Effector memory CD8-positive, alpha-beta T cell (primary cell): ENCODE measurements around the gene MCCC2.
"Not testable (repeated sequence)": the region's sequence is repeated elsewhere in the genome, so short reads cannot be mapped to it uniquely, and the experiment has no call there.

Experiments used
- ATAC-seq: fragments of 150-1000 bp; cut with Tn5 transposase; replicated peaks from 2 replicates; pipeline ENCODE4 v1.10.0; 2021; ENCODE audit warnings: mild to moderate bottlenecking, moderate library complexity
- DNase-seq, 3 experiments: peaks; one replicate each; pipeline ENCODE4 v3.0.0; 2021
- H3K27ac Mint-ChIP-seq, 2 donors: one replicate each; pipeline ENCODE4 v1.8.0; 2022; ENCODE audit warnings: mild to moderate bottlenecking in 2 of 2, mixed read lengths in 2 of 2, moderate library complexity in 2 of 2
- H3K27me3 Mint-ChIP-seq, 2 donors: one replicate each; pipeline ENCODE4 v1.8.0; 2022; ENCODE audit warnings: mixed read lengths in 2 of 2
- H3K36me3 Mint-ChIP-seq: one replicate; pipeline ENCODE4 v1.8.0; 2022; ENCODE audit warnings: mild to moderate bottlenecking, moderate library complexity, mixed read lengths; ENCODE audit not compliant: insufficient read depth
- H3K4me1 Mint-ChIP-seq, 2 donors: one replicate each; pipeline ENCODE4 v1.8.0; 2022; ENCODE audit warnings: low read depth in 2 of 2, mixed read lengths in 2 of 2
- H3K4me3 Mint-ChIP-seq, 2 donors: one replicate each; pipeline ENCODE4 v1.8.0; 2022; ENCODE audit warnings: mild to moderate bottlenecking in 2 of 2, mixed read lengths in 2 of 2, moderate library complexity in 2 of 2
- H3K9me3 Mint-ChIP-seq, 2 donors: one replicate each; pipeline ENCODE4 v1.8.0; 2022; ENCODE audit warnings: mixed read lengths in 2 of 2

The MCCC2 gene

GRCh38 chr5:71652803-71653543, 65.8 kb downstream of the MCCC2 start:
- Mint-ChIP-seq H3K9me3 (no peaks in the 10 kb centered on the region), H3K36me3 (peaks cover 62% of the 10 kb centered on the region), H3K27ac (no peak overlapping the region), H3K27me3 (no peaks in the 10 kb centered on the region), H3K4me1 (peaks cover 0 to 2% of the 10 kb centered on the region in 2 donors), H3K4me3 (no peak overlapping the region)
- ATAC-seq (no peak), DNase-seq (no peak)

GRCh38 chr5:71658916-71659662, 71.9 kb downstream of the MCCC2 start:
- H3K4me1 Mint-ChIP-seq, result no peaks in the 10 kb centered on the region
- no peak for DNase-seq
- H3K27me3 Mint-ChIP-seq, result no peaks in the 10 kb centered on the region
- H3K4me3 Mint-ChIP-seq, result no peak overlapping the region
- no peak for ATAC-seq
- no peak overlapping the region for H3K27ac Mint-ChIP-seq
- H3K36me3 Mint-ChIP-seq, result peaks cover 27% of the 10 kb centered on the region
- no peaks in the 10 kb centered on the region for H3K9me3 Mint-ChIP-seq

- H3K27ac Mint-ChIP-seq, result no peak overlapping the region
- H3K4me3 Mint-ChIP-seq, result no peak overlapping the region
- H3K9me3 Mint-ChIP-seq, result no peaks in the 10 kb centered on the region
- peaks cover 4% of the 10 kb centered on the region for H3K36me3 Mint-ChIP-seq
- H3K4me1 Mint-ChIP-seq, result no peaks in the 10 kb centered on the region
- ATAC-seq, result no peak
- H3K27me3 Mint-ChIP-seq, result no peaks in the 10 kb centered on the region
- DNase-seq, result no peak
These were observed 75.2 kb downstream of the MCCC2 start for GRCh38 chr5:71662381-71662780.

GRCh38 chr5:71663191-71663969, 76.2 kb downstream of the MCCC2 start:
- Mint-ChIP-seq H3K27me3 (peaks cover 0 to 7% of the 10 kb centered on the region in 2 donors), H3K4me3 (no peak overlapping the region), H3K4me1 (no peaks in the 10 kb centered on the region), H3K36me3 (no peaks in the 10 kb centered on the region), H3K27ac (no peak overlapping the region), H3K9me3 (no peaks in the 10 kb centered on the region)
- ATAC-seq (no peak), DNase-seq (no peak)

GRCh38 chr5:71664615-71665014, 77.5 kb downstream of the MCCC2 start:
- ATAC-seq, H3K4me1 Mint-ChIP-seq, DNase-seq, H3K27ac Mint-ChIP-seq, H3K9me3 Mint-ChIP-seq, H3K36me3 Mint-ChIP-seq, H3K27me3 Mint-ChIP-seq, H3K4me3 Mint-ChIP-seq: not testable (repeated sequence)

GRCh38 chr5:71666321-71666720, 79.2 kb downstream of the MCCC2 start:
- ATAC-seq (no peak), DNase-seq (no peak)
- Mint-ChIP-seq H3K27ac (no peak overlapping the region), H3K4me3 (no peak overlapping the region), H3K4me1 (no peaks in the 10 kb centered on the region), H3K36me3 (no peaks in the 10 kb centered on the region), H3K27me3 (peaks cover 0 to 13% of the 10 kb centered on the region in 2 donors), H3K9me3 (no peaks in the 10 kb centered on the region)

GRCh38 chr5:71677977-71678376, 90.8 kb downstream of the MCCC2 start:
- ATAC-seq (no peak), DNase-seq (no peak)
- Mint-ChIP-seq H3K4me1 (no peaks in the 10 kb centered on the region), H3K27ac (no peak overlapping the region), H3K36me3 (no peaks in the 10 kb centered on the region), H3K9me3 (peaks cover 0 to 1% of the 10 kb centered on the region in 2 donors), H3K27me3 (peaks cover 52 to 53% of the 10 kb centered on the region in 2 donors), H3K4me3 (no peak overlapping the region)

GRCh38 chr5:71679714-71680113, 92.6 kb downstream of the MCCC2 start:
- Mint-ChIP-seq H3K9me3 (peaks cover 0 to 1% of the 10 kb centered on the region in 2 donors), H3K27me3 (peaks cover 62 to 68% of the 10 kb centered on the region in 2 donors), H3K4me3 (no peak overlapping the region), H3K4me1 (no peaks in the 10 kb centered on the region), H3K36me3 (no peaks in the 10 kb centered on the region), H3K27ac (no peak overlapping the region)
- ATAC-seq, result no peak
- no peak for DNase-seq

GRCh38 chr5:71680510-71680909, 93.4 kb downstream of the MCCC2 start:
- no peak overlapping the region for H3K4me3 Mint-ChIP-seq
- peaks cover 0 to 5% of the 10 kb centered on the region in 2 donors for H3K9me3 Mint-ChIP-seq
- H3K4me1 Mint-ChIP-seq, result no peaks in the 10 kb centered on the region
- ATAC-seq (no peak), DNase-seq (no peak)
- peaks cover 67 to 73% of the 10 kb centered on the region in 2 donors for H3K27me3 Mint-ChIP-seq
- no peak overlapping the region for H3K27ac Mint-ChIP-seq
- H3K36me3 Mint-ChIP-seq, result no peaks in the 10 kb centered on the region

GRCh38 chr5:71681296-71681695, 94.2 kb downstream of the MCCC2 start:
- Mint-ChIP-seq H3K27me3 (peaks cover 69 to 73% of the 10 kb centered on the region in 2 donors), H3K4me1 (no peaks in the 10 kb centered on the region), H3K9me3 (peaks cover 0 to 12% of the 10 kb centered on the region in 2 donors), H3K4me3 (no peak overlapping the region), H3K36me3 (no peaks in the 10 kb centered on the region), H3K27ac (no peak overlapping the region)
- no peak for ATAC-seq
- no peak for DNase-seq

- DNase-seq (no peak), ATAC-seq (no peak)
- no peak overlapping the region for H3K27ac Mint-ChIP-seq
- H3K27me3 Mint-ChIP-seq, result peaks cover 72 to 80% of the 10 kb centered on the region in 2 donors
- no peaks in the 10 kb centered on the region for H3K4me1 Mint-ChIP-seq
- H3K36me3 Mint-ChIP-seq, result no peaks in the 10 kb centered on the region
- no peak overlapping the region for H3K4me3 Mint-ChIP-seq
- peaks cover 0 to 12% of the 10 kb centered on the region in 2 donors for H3K9me3 Mint-ChIP-seq
These were observed 97.2 kb downstream of the MCCC2 start for GRCh38 chr5:71684309-71684708.

- no peak overlapping the region for H3K4me3 Mint-ChIP-seq
- no peaks in the 10 kb centered on the region for H3K36me3 Mint-ChIP-seq
- peaks cover 10 to 14% of the 10 kb centered on the region in 2 donors for H3K4me1 Mint-ChIP-seq
- no peaks in the 10 kb centered on the region for H3K9me3 Mint-ChIP-seq
- ATAC-seq (no peak), DNase-seq (no peak)
- H3K27ac Mint-ChIP-seq, result no peak overlapping the region
- H3K27me3 Mint-ChIP-seq, result peaks cover 23 to 34% of the 10 kb centered on the region in 2 donors
These were observed 106.8 kb downstream of the MCCC2 start for GRCh38 chr5:71693828-71694427.

GRCh38 chr5:71695071-71695470, 107.9 kb downstream of the MCCC2 start:
- H3K27me3 Mint-ChIP-seq, result peaks cover 23 to 26% of the 10 kb centered on the region in 2 donors
- no peak for ATAC-seq
- H3K27ac Mint-ChIP-seq, result no peak overlapping the region
- H3K36me3 Mint-ChIP-seq, result no peaks in the 10 kb centered on the region
- no peak for DNase-seq
- H3K4me3 Mint-ChIP-seq, result no peak overlapping the region
- H3K4me1 Mint-ChIP-seq, result peaks cover 10 to 14% of the 10 kb centered on the region in 2 donors
- no peaks in the 10 kb centered on the region for H3K9me3 Mint-ChIP-seq
